Activated CD4-positive, alpha-beta memory T cell treated with anti-CD3 and anti-CD28 coated beads, Interleukin-2, amount 10 ng/mL, durations not matched to agents 7 days and 5 days (primary cell): ENCODE data around the gene GALNT13. TPM values are rescaled to one million over a fixed set of nuclear protein-coding genes. Genes with fewer than 3 reads are reported as not detected.

Experiments used
- CTCF ChIA-PET: fragments of 350-600 bp; sonication (Branson Sonifier 250); formaldehyde crosslinking; loops from one replicate; lab custom pipeline; 2021; ENCODE audit warnings: antibody characterized with exemption, inconsistent platforms; lab: Charles Lee
- POLR2A ChIA-PET: fragments of 350-600 bp; sonication (Branson Sonifier 250); formaldehyde crosslinking; loops from one replicate; lab custom pipeline; 2021; ENCODE audit warnings: antibody characterized with exemption; lab: Charles Lee
- DNase-seq: peaks from one replicate; pipeline ENCODE4 v3.0.0-alpha.2; 2020
- H3K27ac Mint-ChIP-seq: one replicate; pipeline ENCODE4 v1.8.0; 2021; ENCODE audit warnings: mild to moderate bottlenecking, mixed read lengths
- H3K27me3 Mint-ChIP-seq: one replicate; pipeline ENCODE4 v1.8.0; 2021; ENCODE audit warnings: mixed read lengths
- H3K36me3 Mint-ChIP-seq: one replicate; pipeline ENCODE4 v1.8.0; 2021; ENCODE audit warnings: low read depth, mixed read lengths
- H3K4me1 Mint-ChIP-seq: one replicate; pipeline ENCODE4 v1.8.0; 2021; ENCODE audit warnings: mixed read lengths
- H3K4me3 Mint-ChIP-seq: one replicate; pipeline ENCODE4 v1.8.0; 2021; ENCODE audit warnings: mild to moderate bottlenecking, mixed read lengths
- H3K9me3 Mint-ChIP-seq: one replicate; pipeline ENCODE4 v1.8.0; 2021; ENCODE audit warnings: mixed read lengths
- total RNA-seq, 2 experiments: library from RNA; stranded (reverse); gene quantifications; one replicate each; pipeline ENCODE4 v1.2.3, GENCODE V29; 2021

GALNT13 gene
- total RNA-seq, 2 experiments from 2014 or later = not detected

DNA sequence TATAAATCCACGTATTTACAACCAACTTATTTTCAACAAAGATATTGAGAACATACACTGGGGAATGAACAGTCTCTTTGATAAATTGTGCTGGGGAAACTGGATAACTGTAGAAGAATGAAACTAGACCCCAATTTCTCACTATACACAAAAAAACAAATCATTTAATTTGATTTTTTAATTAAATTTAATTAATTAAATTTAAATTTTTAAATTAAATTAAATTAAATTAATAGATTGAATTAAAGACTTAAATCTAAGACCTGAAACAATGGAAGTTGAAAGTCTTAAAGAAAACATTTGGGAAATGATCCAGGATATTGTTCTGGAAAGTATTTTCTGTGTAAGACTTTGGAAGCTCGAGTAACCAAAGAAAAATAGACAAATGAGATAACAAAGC is 301.4 kb downstream of the GALNT13 start:
- no peaks in the 10 kb centered on the region for H3K27me3 Mint-ChIP-seq
- ChIA-PET CTCF (no interaction called here), POLR2A (no interaction called here)
- no peak overlapping the region for H3K4me3 Mint-ChIP-seq
- peaks cover 2% of the 10 kb centered on the region for H3K9me3 Mint-ChIP-seq
- no peak for DNase-seq
- H3K36me3 Mint-ChIP-seq = no peaks in the 10 kb centered on the region
- H3K27ac Mint-ChIP-seq = no peak overlapping the region
- no peaks in the 10 kb centered on the region for H3K4me1 Mint-ChIP-seq

DNA sequence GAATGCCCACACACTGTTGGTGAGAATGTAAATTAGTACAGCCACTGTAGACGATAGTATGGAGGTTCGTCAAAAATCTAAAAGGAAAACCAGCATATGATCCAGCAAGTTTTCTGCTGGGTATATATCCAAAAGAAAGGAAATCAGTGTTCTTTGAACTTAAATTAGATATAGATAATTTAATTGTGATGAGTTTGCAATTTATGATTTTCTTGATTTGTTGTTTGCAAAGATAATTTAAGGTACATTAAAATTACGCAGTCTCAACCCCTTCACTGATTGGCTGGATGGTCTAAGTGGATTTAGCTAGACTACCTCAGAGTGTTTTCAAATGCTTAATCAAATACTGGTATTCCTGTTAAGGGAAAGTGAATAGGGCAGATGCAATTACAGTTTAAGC is 302.2 kb downstream of the GALNT13 start:
- Mint-ChIP-seq H3K4me3 (no peak overlapping the region), H3K36me3 (no peaks in the 10 kb centered on the region), H3K27ac (no peak overlapping the region), H3K4me1 (no peaks in the 10 kb centered on the region), H3K9me3 (peaks cover 2% of the 10 kb centered on the region), H3K27me3 (no peaks in the 10 kb centered on the region)
- POLR2A ChIA-PET = no interaction called here
- CTCF ChIA-PET = no interaction called here
- no peak for DNase-seq

DNA sequence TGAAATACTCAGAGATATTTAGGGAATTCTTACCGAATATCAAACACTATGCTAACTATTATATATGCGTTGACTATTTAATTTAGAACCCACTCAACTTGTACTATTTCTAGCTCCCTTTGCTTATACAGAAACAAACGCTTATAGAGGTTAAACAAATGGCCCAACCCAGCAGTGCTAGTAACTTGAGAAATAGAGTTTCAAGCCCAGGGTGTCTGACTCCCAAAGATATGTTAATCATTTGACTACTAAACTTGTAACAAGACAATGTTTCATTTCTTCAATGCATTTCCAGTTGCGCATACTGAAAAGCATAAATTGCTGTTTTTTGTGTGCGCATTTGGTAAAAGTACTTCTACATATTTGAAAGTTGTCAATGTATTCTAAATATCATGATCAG is 310.3 kb downstream of the GALNT13 start:
- H3K36me3 Mint-ChIP-seq = no peaks in the 10 kb centered on the region
- no peak for DNase-seq
- H3K9me3 Mint-ChIP-seq = peaks cover 6% of the 10 kb centered on the region
- no peak overlapping the region for H3K4me3 Mint-ChIP-seq
- POLR2A ChIA-PET = no interaction called here
- CTCF ChIA-PET = no interaction called here
- no peaks in the 10 kb centered on the region for H3K4me1 Mint-ChIP-seq
- H3K27me3 Mint-ChIP-seq = no peaks in the 10 kb centered on the region
- no peak overlapping the region for H3K27ac Mint-ChIP-seq

DNA sequence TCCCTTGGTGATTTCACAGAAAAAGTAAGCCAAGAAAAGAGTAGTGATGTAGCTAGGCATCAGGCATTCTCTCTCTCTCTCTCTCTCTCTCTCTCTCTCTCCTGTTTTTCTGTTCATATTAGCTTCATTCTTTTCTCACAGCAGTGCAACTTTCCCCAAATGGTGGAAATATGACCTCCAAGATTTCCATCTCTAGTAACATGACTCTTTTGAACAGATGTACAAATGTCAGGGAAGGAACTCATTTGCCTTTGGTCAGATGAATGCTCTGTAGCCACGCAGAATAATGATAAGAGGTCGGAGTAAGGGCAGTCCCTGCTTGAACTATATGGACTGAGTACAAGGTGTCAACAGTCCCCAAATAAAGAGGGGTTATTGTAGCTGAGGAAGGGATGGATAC is 316.2 kb downstream of the GALNT13 start:
- no peaks in the 10 kb centered on the region for H3K4me1 Mint-ChIP-seq
- no peak for DNase-seq
- no peaks in the 10 kb centered on the region for H3K27me3 Mint-ChIP-seq
- ChIA-PET POLR2A (no interaction called here), CTCF (no interaction called here)
- no peak overlapping the region for H3K27ac Mint-ChIP-seq
- peaks cover 8% of the 10 kb centered on the region for H3K9me3 Mint-ChIP-seq
- no peak overlapping the region for H3K4me3 Mint-ChIP-seq
- no peaks in the 10 kb centered on the region for H3K36me3 Mint-ChIP-seq

GRCh38 chr2:154189953-154190352 is 318.2 kb downstream of the GALNT13 start:
- Mint-ChIP-seq H3K27me3 (no peaks in the 10 kb centered on the region), H3K36me3 (no peaks in the 10 kb centered on the region), H3K4me1 (no peaks in the 10 kb centered on the region), H3K27ac (no peak overlapping the region), H3K9me3 (peaks cover 8% of the 10 kb centered on the region), H3K4me3 (no peak overlapping the region)
- ChIA-PET CTCF (no interaction called here), POLR2A (no interaction called here)
- DNase-seq = no peak

GRCh38 chr2:154193246-154193645 is 321.5 kb downstream of the GALNT13 start:
- POLR2A ChIA-PET = no interaction called here
- Mint-ChIP-seq H3K9me3 (peaks cover 2% of the 10 kb centered on the region), H3K27me3 (no peaks in the 10 kb centered on the region), H3K4me1 (no peaks in the 10 kb centered on the region), H3K27ac (no peak overlapping the region), H3K4me3 (no peak overlapping the region), H3K36me3 (no peaks in the 10 kb centered on the region)
- CTCF ChIA-PET = no interaction called here
- DNase-seq = no peak

DNA sequence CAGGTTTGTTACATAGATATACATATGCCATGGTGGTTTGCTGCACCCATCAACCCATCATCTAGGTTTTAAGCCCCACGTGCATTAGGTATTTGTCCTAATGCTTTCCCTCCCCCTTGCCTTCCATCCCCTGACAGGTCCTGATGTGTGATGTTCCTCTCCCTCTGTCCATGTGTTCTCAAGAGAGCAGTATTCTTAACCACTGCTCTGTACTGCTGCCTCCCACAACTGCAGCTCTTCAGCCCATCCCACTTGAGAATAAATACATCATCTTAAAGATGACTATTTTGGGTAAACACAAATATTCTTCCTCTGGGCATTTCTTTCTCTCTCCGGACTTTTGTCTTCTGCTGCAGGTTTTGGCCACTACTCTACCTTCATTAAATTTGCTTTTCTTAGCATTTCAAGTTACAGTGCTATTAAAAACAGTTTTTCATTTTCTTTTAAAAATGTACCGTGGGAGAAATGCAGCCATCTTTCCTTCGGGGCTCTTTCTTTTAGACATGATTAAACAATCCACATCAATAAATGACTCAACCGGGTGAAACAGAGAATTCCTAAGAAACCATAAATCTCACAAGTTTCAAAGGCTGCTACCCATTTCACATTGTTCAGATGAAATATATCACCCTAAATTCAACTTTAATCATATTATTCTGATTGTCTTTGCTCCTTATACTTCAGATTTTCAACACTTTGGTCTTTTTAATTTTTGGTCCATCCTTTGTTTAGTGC is 323.4 kb downstream of the GALNT13 start:
- POLR2A ChIA-PET = no interaction called here
- Mint-ChIP-seq H3K36me3 (no peaks in the 10 kb centered on the region), H3K9me3 (peaks cover 2% of the 10 kb centered on the region), H3K27me3 (no peaks in the 10 kb centered on the region), H3K4me1 (no peaks in the 10 kb centered on the region), H3K27ac (no peak overlapping the region), H3K4me3 (no peak overlapping the region)
- CTCF ChIA-PET = no interaction called here
- no peak for DNase-seq

DNA sequence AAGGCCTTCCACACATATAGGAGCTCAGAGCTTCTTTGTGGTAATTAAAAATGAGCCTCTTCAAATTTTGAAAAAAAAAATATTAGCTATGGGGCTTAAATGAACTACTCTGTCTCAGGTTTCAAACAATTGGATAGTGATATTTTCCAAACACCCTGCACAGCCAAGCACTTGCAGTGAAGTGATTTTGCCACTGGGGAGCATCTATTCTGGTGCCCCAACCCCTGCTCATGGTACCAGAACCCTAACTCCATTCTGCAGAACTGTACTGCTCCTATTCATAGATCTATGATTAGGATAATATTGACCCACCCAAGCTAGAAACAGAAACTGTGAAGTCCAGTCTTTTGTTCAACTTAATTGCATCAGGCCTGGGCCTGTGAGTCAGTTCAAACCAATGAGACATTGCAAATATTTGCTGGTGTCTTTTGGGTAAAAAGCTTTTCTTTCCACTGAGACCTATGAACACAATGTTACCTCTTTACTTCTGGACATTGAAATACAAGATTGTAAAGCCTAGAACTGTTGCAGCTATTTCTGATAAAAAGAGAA is 324.0 kb downstream of the GALNT13 start:
- Mint-ChIP-seq H3K27ac (no peak overlapping the region), H3K9me3 (peaks cover 2% of the 10 kb centered on the region), H3K36me3 (no peaks in the 10 kb centered on the region), H3K27me3 (no peaks in the 10 kb centered on the region), H3K4me1 (no peaks in the 10 kb centered on the region), H3K4me3 (no peak overlapping the region)
- no peak for DNase-seq
- CTCF ChIA-PET = no interaction called here
- POLR2A ChIA-PET = no interaction called here

DNA sequence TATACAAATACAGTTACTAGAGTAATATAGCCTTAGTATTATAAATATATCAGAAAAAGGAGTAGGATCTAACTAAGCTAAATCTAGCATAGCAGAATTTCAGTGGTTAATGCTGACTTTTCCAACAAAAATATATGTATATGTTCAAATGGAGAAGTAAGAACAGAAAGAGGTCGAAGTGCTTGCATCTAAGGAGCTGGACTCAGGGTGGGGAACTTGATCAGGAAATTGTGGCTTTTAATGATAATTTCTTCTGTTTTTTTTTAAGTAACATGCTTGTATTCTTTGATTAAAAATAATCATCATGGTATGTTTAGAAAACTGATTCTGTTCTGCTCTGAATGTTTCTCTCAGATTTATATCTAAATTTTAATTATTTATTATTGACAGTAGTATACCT is 327.1 kb downstream of the GALNT13 start:
- ChIA-PET CTCF (no interaction called here), POLR2A (no interaction called here)

DNA sequence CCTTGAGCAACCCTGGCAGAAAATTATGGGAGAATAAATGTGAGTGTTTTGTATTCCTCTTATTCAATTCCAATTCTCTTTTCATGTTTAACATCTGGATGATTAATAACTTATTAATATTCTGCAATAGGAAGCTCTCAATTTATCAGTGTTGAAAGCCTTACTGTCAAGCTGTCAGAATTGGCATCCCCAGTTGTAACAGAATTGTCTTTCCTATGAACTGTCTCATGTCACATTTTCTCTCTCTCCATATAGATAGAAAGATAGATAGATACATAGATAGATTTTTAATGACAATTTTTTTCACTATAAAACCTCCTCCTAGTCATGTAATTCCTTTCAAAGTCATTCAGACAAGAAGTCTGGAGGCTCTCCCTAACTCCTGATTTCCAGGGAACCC is 331.5 kb downstream of the GALNT13 start:
- Mint-ChIP-seq H3K9me3 (peaks cover 2% of the 10 kb centered on the region), H3K27me3 (no peaks in the 10 kb centered on the region), H3K4me1 (no peaks in the 10 kb centered on the region), H3K27ac (no peak overlapping the region), H3K4me3 (no peak overlapping the region), H3K36me3 (no peaks in the 10 kb centered on the region)
- CTCF ChIA-PET = no interaction called here
- no peak for DNase-seq
- POLR2A ChIA-PET = no interaction called here

More for the DNA sequence above, 327.1 kb downstream of the GALNT13 start:
- H3K4me1 Mint-ChIP-seq = no peaks in the 10 kb centered on the region
- DNase-seq = no peak
- H3K27me3 Mint-ChIP-seq = no peaks in the 10 kb centered on the region
- H3K4me3 Mint-ChIP-seq = no peak overlapping the region
- no peak overlapping the region for H3K27ac Mint-ChIP-seq
- H3K36me3 Mint-ChIP-seq = no peaks in the 10 kb centered on the region
- no peaks in the 10 kb centered on the region for H3K9me3 Mint-ChIP-seq

DNA sequence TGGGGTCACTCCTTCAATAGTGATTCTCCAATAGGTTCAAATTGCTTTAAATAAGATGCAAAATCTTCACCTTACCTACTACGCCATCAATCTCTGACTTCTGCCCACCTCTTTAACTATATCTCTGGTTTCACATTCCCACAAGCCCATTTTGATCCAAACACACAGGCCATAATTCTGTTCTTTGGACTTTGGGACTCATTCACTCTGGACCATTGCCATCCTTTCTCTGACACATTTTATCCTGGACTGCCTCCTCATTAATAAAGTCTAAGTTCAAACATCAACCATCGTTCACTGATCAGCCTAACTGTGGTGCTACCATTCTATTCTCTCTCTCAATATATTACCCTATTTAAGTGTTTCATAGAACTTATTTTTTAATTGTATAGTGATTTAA is 332.2 kb downstream of the GALNT13 start:
- no peak for DNase-seq
- POLR2A ChIA-PET = no interaction called here
- H3K27me3 Mint-ChIP-seq = no peaks in the 10 kb centered on the region
- peaks cover 2% of the 10 kb centered on the region for H3K9me3 Mint-ChIP-seq
- no peaks in the 10 kb centered on the region for H3K36me3 Mint-ChIP-seq
- no peak overlapping the region for H3K27ac Mint-ChIP-seq
- no peak overlapping the region for H3K4me3 Mint-ChIP-seq
- CTCF ChIA-PET = no interaction called here
- H3K4me1 Mint-ChIP-seq = no peaks in the 10 kb centered on the region

GRCh38 chr2:154207288-154208047 is 335.7 kb downstream of the GALNT13 start:
- POLR2A ChIA-PET = no interaction called here
- H3K9me3 Mint-ChIP-seq = peaks cover 6% of the 10 kb centered on the region
- no peak for DNase-seq
- no peaks in the 10 kb centered on the region for H3K27me3 Mint-ChIP-seq
- H3K36me3 Mint-ChIP-seq = no peaks in the 10 kb centered on the region
- no peaks in the 10 kb centered on the region for H3K4me1 Mint-ChIP-seq
- no peak overlapping the region for H3K4me3 Mint-ChIP-seq
- CTCF ChIA-PET = no interaction called here
- no peak overlapping the region for H3K27ac Mint-ChIP-seq

DNA sequence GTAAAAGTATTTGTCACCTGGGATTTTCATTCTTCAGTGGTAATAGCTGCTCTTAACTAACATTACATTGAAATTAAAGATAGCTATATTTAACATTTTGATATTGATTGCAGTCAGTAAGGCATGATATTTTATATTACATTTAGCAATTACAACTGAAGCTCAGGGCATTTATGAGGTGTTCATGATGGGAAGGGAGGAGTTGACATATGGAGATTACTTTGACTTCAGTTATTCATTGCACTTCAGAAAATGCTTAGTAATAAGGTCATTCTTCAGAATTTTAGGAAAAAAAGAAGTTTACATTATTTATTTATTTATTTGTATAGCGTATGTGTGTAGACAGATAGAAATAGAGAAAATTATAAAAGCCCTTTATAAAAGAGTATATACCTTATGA is 352.0 kb downstream of the GALNT13 start:
- H3K36me3 Mint-ChIP-seq = no peaks in the 10 kb centered on the region
- ChIA-PET POLR2A (no interaction called here), CTCF (no interaction called here)
- no peak for DNase-seq
- no peak overlapping the region for H3K27ac Mint-ChIP-seq
- H3K27me3 Mint-ChIP-seq = no peaks in the 10 kb centered on the region
- H3K4me1 Mint-ChIP-seq = no peaks in the 10 kb centered on the region
- no peak overlapping the region for H3K4me3 Mint-ChIP-seq
- peaks cover 5% of the 10 kb centered on the region for H3K9me3 Mint-ChIP-seq
